Endometrium (tissue), 2 donors: Measurements from ENCODE around the gene CXCL17.
"Not testable (repeated sequence)": the region's sequence is repeated elsewhere in the genome, so short reads cannot be mapped to it uniquely, and the experiment has no call there.

Experiments
- FAIRE-seq: peaks from 2 replicates; lab custom pipeline; 2012; peaks lifted over from hg19 to GRCh38; lab: Jason Lieb, UNC
- donor health status: control.
- donor health status: control.

The CXCL17 gene

GRCh38 chr19:42442833-42443232 is at the start of gene CXCL17:
TSS of gene CXCL17 (minus strand) at chr19:42442946. CDS start at chr19:42442832, 114 bp downstream.
- FAIRE-seq = no peak

GRCh38 chr19:42488783-42489521 is 46.2 kb upstream of the CXCL17 start:
- FAIRE-seq = peak; percentile 8

- no peak for FAIRE-seq
Observed at GRCh38 chr19:42487798-42488178, 45.0 kb upstream of the CXCL17 start.

GRCh38 chr19:42487032-42487797 is 44.5 kb upstream of the CXCL17 start:
- no peak for FAIRE-seq

GRCh38 chr19:42485036-42485435 is 42.3 kb upstream of the CXCL17 start:
- not testable (repeated sequence) for FAIRE-seq

GRCh38 chr19:42480335-42481095 is 37.8 kb upstream of the CXCL17 start:
- no peak for FAIRE-seq

GRCh38 chr19:42479736-42480135 is 37.0 kb upstream of the CXCL17 start:
- no peak for FAIRE-seq

GRCh38 chr19:42478765-42479311 is 36.1 kb upstream of the CXCL17 start:
- no peak for FAIRE-seq

- no peak for FAIRE-seq
Observed at GRCh38 chr19:42477933-42478332, 35.2 kb upstream of the CXCL17 start.

- no peak for FAIRE-seq
Observed at GRCh38 chr19:42477117-42477516, 34.4 kb upstream of the CXCL17 start.

- FAIRE-seq = no peak
Observed at GRCh38 chr19:42475366-42475765, 32.6 kb upstream of the CXCL17 start.

- no peak for FAIRE-seq
Observed at GRCh38 chr19:42474743-42475142, 32.0 kb upstream of the CXCL17 start.

GRCh38 chr19:42473686-42474085 is 30.9 kb upstream of the CXCL17 start:
- no peak for FAIRE-seq

GRCh38 chr19:42472402-42473147 is 29.8 kb upstream of the CXCL17 start:
- FAIRE-seq = no peak

- no peak for FAIRE-seq
Observed at GRCh38 chr19:42471554-42472249, 29.0 kb upstream of the CXCL17 start.

- no peak for FAIRE-seq
Observed at GRCh38 chr19:42469311-42470235, 26.8 kb upstream of the CXCL17 start.

- no peak for FAIRE-seq
Observed at GRCh38 chr19:42468273-42468796, 25.6 kb upstream of the CXCL17 start.

GRCh38 chr19:42467183-42467760 is 24.5 kb upstream of the CXCL17 start:
- no peak for FAIRE-seq

GRCh38 chr19:42466521-42467182 is 23.9 kb upstream of the CXCL17 start:
- no peak for FAIRE-seq
